Peyer's patch (tissue), 4 donors: ENCODE measurements around the gene USP6.

ENCODE experiments used
- CTCF ChIP-seq, 6 experiments: fragments of 450-650 bp in 4 of 6; fragments of 200-600 bp in 2 of 6; sonication (generic) in 1 of 6; IDR thresholded peaks; one replicate each; pipeline ENCODE4 v1.5.1; 2017 to 2019; ENCODE audit warnings: antibody characterized with exemption in 6 of 6, mild to moderate bottlenecking in 3 of 6, moderate library complexity in 1 of 6
- POLR2A ChIP-seq, 2 donors: fragments of 450-650 bp; IDR thresholded peaks; one replicate each; pipeline ENCODE4 v1.5.1; 2017; ENCODE audit warnings: antibody characterized with exemption in 2 of 2, mild to moderate bottlenecking in 2 of 2, moderate library complexity in 2 of 2

- TF ChIP-seq CTCF (IDR thresholded peaks at IDR 0.05), result no peak
- TF ChIP-seq POLR2A (IDR thresholded peaks at IDR 0.05), result no peak
Observed at GRCh38 chr17:5126719-5127488, 11.1 kb downstream of the USP6 start.
